HepG2 (cell line): ENCODE data around the gene TPGS1. TPM values are rescaled to one million over a fixed set of nuclear protein-coding genes. Genes with fewer than 3 reads are reported as not detected.

Source experiments
- ATF2 ChIP-seq: sonication (generic); formaldehyde crosslinking; IDR thresholded peaks from 2 replicates; pipeline ENCODE4 v1.4.0; 2020; ENCODE audit warnings: missing genetic modification reagents
- CEBPZ ChIP-seq: IDR thresholded peaks from 2 replicates; pipeline ENCODE4 v1.6.1; 2012; ENCODE audit warnings: low read length, improper control_type of control experiment
- DMAP1 ChIP-seq: IDR thresholded peaks from 2 replicates; pipeline ENCODE4 v1.6.1; 2016
- FOXC1 ChIP-seq: sonication (generic); formaldehyde crosslinking; IDR thresholded peaks from 2 replicates; pipeline ENCODE4 v1.8.0; 2022; ENCODE audit warnings: mild to moderate bottlenecking, missing genetic modification reagents, borderline replicate concordance
- HCFC1 ChIP-seq: fragments of 150-350 bp; IDR thresholded peaks from 2 replicates; pipeline ENCODE4 v1.6.1; 2014; ENCODE audit warnings: low read depth, low read length
- HOMEZ ChIP-seq: IDR thresholded peaks from 2 replicates; pipeline ENCODE4 v1.6.1; 2016; ENCODE audit warnings: low read depth
- LRRFIP1 ChIP-seq: sonication (generic); formaldehyde crosslinking; conservative IDR thresholded peaks from 2 replicates; pipeline ENCODE4 v1.4.0; 2020; ENCODE audit warnings: missing genetic modification reagents
- NFIC ChIP-seq: IDR thresholded peaks from 2 replicates; pipeline ENCODE4 v1.6.1; 2012; ENCODE audit warnings: mild to moderate bottlenecking, low read length, inconsistent platforms
- PTBP1 ChIP-seq: fragments of 200-400 bp; formaldehyde crosslinking; IDR thresholded peaks from 2 replicates; pipeline ENCODE4 v1.6.1; 2018; ENCODE audit warnings: low read length, low read depth; ENCODE audit not compliant: poor library complexity, severe bottlenecking
- RBM39 ChIP-seq: fragments of 200-400 bp; formaldehyde crosslinking; IDR thresholded peaks from one replicate; pipeline ENCODE4 v1.6.1; 2018; ENCODE audit warnings: antibody characterized with exemption, mild to moderate bottlenecking, low read depth, low read length; ENCODE audit not compliant: poor library complexity, severe bottlenecking
- SKIL ChIP-seq: sonication (generic); formaldehyde crosslinking; IDR thresholded peaks from 2 replicates; pipeline ENCODE4 v1.8.0; 2022; ENCODE audit warnings: missing genetic modification reagents, mild to moderate bottlenecking, moderate library complexity, borderline replicate concordance
- TGIF2 ChIP-seq: IDR thresholded peaks from 2 replicates; pipeline ENCODE4 v1.6.1; 2016; ENCODE audit warnings: control low read depth, missing compliant biosample characterization
- ZBTB42 ChIP-seq: sonication (generic); formaldehyde crosslinking; IDR thresholded peaks from 2 replicates; pipeline ENCODE4 v1.5.0; 2020; ENCODE audit warnings: mild to moderate bottlenecking, missing genetic modification reagents
- ZNF432 ChIP-seq: sonication (generic); formaldehyde crosslinking; IDR thresholded peaks from 2 replicates; pipeline ENCODE4 v1.5.0; 2020; ENCODE audit warnings: missing genetic modification reagents, mild to moderate bottlenecking, borderline replicate concordance
- ZNF552 ChIP-seq: sonication (generic); formaldehyde crosslinking; IDR thresholded peaks from 2 replicates; pipeline ENCODE4 v1.9.0; 2022; ENCODE audit warnings: missing genetic modification reagents, mild to moderate bottlenecking, borderline replicate concordance
- ZNF615 ChIP-seq: sonication (generic); formaldehyde crosslinking; IDR thresholded peaks from 2 replicates; pipeline ENCODE4 v1.5.0; 2020; ENCODE audit warnings: mild to moderate bottlenecking, missing genetic modification reagents, borderline replicate concordance
- ZSCAN12 ChIP-seq: sonication (generic); formaldehyde crosslinking; IDR thresholded peaks from 2 replicates; pipeline ENCODE4 v1.9.0; 2021; ENCODE audit warnings: mild to moderate bottlenecking, missing genetic modification reagents
- polyA plus RNA-seq, 8 experiments: library from polyadenylated mRNA; depleted of rRNA in 3 of 8; stranded (reverse) in 7 of 8; unstranded in 1 of 8; fragments of >200 nt; fragmentation: Illumina TruSeq in 4 of 8; extraction: Trizol in 4 of 8; gene quantifications; 2 replicates each; pipeline versions ENCODE4 v1.2.1 to v1.2.3, GENCODE V29; 2011 to 2016; ENCODE audit warnings: low read depth in 4 of 8, missing spikeins in 1 of 8, mixed read lengths in 1 of 8; ENCODE audit not compliant: insufficient read depth in 1 of 8
- total RNA-seq, 5 experiments: library from RNA; depleted of rRNA; stranded (reverse); fragments of >200 nt; fragmentation: Illumina TruSeq; extraction: Trizol; gene quantifications; 2 replicates each; pipeline ENCODE4 v1.2.3, GENCODE V29; 2016; ENCODE audit warnings: low read depth in 1 of 5

The TPGS1 gene
- total and polyA plus RNA-seq, 2 of the 13 experiments (the other 11 are each of a cell fraction or from before 2014, with no cell fraction given) = 1.1 to 6.2 TPM

GRCh38 chr19:556611-557382 is 49.5 kb downstream of the TPGS1 start (continued):
- TF ChIP-seq LRRFIP1 (CRISPR knock-in tag) = no peak
- no peak for TF ChIP-seq ATF2 (CRISPR knock-in tag)
- TF ChIP-seq SKIL (CRISPR knock-in tag) = peak; percentile 28; the same call in 1 of the 2 replicates
- TF ChIP-seq ZBTB42 = no peak
- TF ChIP-seq HOMEZ (CRISPR knock-in tag) = no peak
- no peak for TF ChIP-seq ZNF552 (CRISPR knock-in tag)
- no peak for TF ChIP-seq ZNF432 (CRISPR knock-in tag)
- TF ChIP-seq HCFC1 = no peak
- TF ChIP-seq NFIC = 0 out of 2 replicates have a peak, but pooled peaks have one; percentile 18
- peak; percentile 33; the same call in 1 of the 2 replicates for TF ChIP-seq DMAP1 (CRISPR knock-in tag)
- no peak for TF ChIP-seq ZNF615 (CRISPR knock-in tag)
- TF ChIP-seq TGIF2 (CRISPR knock-in tag) = 0 out of 2 replicates have a peak, but pooled peaks have one; percentile 54
- TF ChIP-seq FOXC1 = no peak; the same call in 1 of the 2 replicates
- no peak for TF ChIP-seq CEBPZ
- TF ChIP-seq ZSCAN12 (CRISPR knock-in tag) = no peak
- TF ChIP-seq RBM39 = no peak
- TF ChIP-seq PTBP1 = no peak
